Measurements from ENCODE around the gene CFAP46.

CFAP46 gene

GRCh38 chr10:132942101-132943057, at the start of gene CFAP46:
Gene CFAP46 (minus strand): TSS chr10:132942570. CDS start chr10:132942484, 86 bp downstream.
- no peak for DNase-seq (ENCODE audit: extremely low read depth in 1 of 2, low read depth in 1 of 2)

- DNase-seq (ENCODE audit: extremely low read depth in 1 of 2, low read depth in 1 of 2): no peak
These were observed 49.5 kb upstream of the CFAP46 start for GRCh38 chr10:132991706-132992432.

GRCh38 chr10:132990684-132991545, 48.5 kb upstream of the CFAP46 start:
- DNase-seq (ENCODE audit: extremely low read depth in 1 of 2, low read depth in 1 of 2): no peak

GRCh38 chr10:132989476-132990415, 47.4 kb upstream of the CFAP46 start:
- no peak for DNase-seq (ENCODE audit: extremely low read depth in 1 of 2, low read depth in 1 of 2)

GRCh38 chr10:132988988-132989387, 46.6 kb upstream of the CFAP46 start:
- DNase-seq (ENCODE audit: extremely low read depth in 1 of 2, low read depth in 1 of 2): no peak

- no peak for DNase-seq (ENCODE audit: extremely low read depth in 1 of 2, low read depth in 1 of 2)
These were observed 45.6 kb upstream of the CFAP46 start for GRCh38 chr10:132987671-132988571.

GRCh38 chr10:132986978-132987377, 44.6 kb upstream of the CFAP46 start:
- no peak for DNase-seq (ENCODE audit: extremely low read depth in 1 of 2, low read depth in 1 of 2)

- no peak for DNase-seq (ENCODE audit: extremely low read depth in 1 of 2, low read depth in 1 of 2)
These were observed 44.2 kb upstream of the CFAP46 start for GRCh38 chr10:132986576-132986975.

- DNase-seq (ENCODE audit: extremely low read depth in 1 of 2, low read depth in 1 of 2): no peak
These were observed 43.7 kb upstream of the CFAP46 start for GRCh38 chr10:132986076-132986475.

- DNase-seq (ENCODE audit: extremely low read depth in 1 of 2, low read depth in 1 of 2): no peak
These were observed 43.2 kb upstream of the CFAP46 start for GRCh38 chr10:132985546-132985900.

GRCh38 chr10:132984801-132985545, 42.6 kb upstream of the CFAP46 start:
- no peak for DNase-seq (ENCODE audit: extremely low read depth in 1 of 2, low read depth in 1 of 2)

- DNase-seq (ENCODE audit: extremely low read depth in 1 of 2, low read depth in 1 of 2): no peak
These were observed 41.6 kb upstream of the CFAP46 start for GRCh38 chr10:132984008-132984295.

- no peak for DNase-seq (ENCODE audit: extremely low read depth in 1 of 2, low read depth in 1 of 2)
These were observed 41.1 kb upstream of the CFAP46 start for GRCh38 chr10:132983252-132984007.

- no peak for DNase-seq (ENCODE audit: extremely low read depth in 1 of 2, low read depth in 1 of 2)
These were observed 40.1 kb upstream of the CFAP46 start for GRCh38 chr10:132982301-132982989.

GRCh38 chr10:132981746-132982145, 39.4 kb upstream of the CFAP46 start:
- DNase-seq (ENCODE audit: extremely low read depth in 1 of 2, low read depth in 1 of 2): no peak

- DNase-seq (ENCODE audit: extremely low read depth in 1 of 2, low read depth in 1 of 2): no peak
These were observed 38.8 kb upstream of the CFAP46 start for GRCh38 chr10:132981173-132981555.

All from stimulated activated CD8-positive, alpha-beta memory T cell treated with anti-CD3 and anti-CD28 coated beads, Interleukin-7, amount 100 ng/mL, for 48 hours (primary cell).